GM21367 (cell line): ENCODE data around the gene HSPA14.
"Not testable (repeated sequence)": the region's sequence is repeated elsewhere in the genome, so short reads cannot be mapped to it uniquely, and the experiment has no call there.

Source experiments
- ATAC-seq: cut with Tn5 transposase; IDR thresholded peaks from one replicate; pipeline ENCODE4 v1.9.1; 2021; ENCODE audit not compliant: unreplicated experiment

The HSPA14 gene

DNA sequence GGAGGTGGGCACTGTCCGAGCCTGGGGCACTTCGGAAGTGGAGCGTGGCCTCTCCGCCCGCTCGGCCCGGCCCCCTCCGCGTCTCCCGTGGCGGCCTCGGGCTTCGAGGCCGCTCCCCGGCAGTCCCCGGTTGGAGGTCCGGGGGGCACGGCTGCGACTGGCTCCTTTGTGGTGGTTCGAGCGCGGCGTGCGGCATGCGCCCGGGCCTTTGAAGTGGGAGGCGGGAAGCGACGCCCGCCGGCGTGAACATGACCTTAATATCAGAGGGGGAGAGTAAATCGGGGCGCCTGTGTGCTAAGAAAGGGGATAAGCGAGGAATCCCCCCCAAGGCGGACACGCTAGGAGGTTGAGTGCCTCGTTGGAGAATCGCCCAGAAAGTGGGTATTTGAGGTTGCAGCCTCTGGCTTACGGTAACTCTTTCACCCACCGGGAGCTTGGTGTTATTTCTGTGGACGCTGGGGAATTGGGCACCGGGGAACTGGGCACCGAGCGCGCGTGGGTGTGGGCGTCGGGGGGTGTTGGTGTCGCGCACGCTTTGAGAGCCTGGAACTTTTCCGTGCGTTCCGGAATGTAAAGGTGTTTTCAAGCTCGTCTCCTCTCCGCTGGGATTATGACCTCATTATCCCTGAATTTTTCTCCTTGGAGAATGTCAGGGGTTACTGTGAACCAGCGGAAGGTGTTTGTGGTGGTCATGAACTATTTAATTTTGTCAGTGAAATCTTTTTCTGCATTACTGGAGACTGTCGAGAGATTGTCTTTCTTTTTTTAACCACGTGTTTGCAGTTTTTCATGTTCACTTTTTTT, 41.2 kb downstream of the HSPA14 start:
- ATAC-seq: peak; percentile 17

- no peak for ATAC-seq
Observed at GRCh38 chr10:14879928-14880193, 41.8 kb downstream of the HSPA14 start.

DNA sequence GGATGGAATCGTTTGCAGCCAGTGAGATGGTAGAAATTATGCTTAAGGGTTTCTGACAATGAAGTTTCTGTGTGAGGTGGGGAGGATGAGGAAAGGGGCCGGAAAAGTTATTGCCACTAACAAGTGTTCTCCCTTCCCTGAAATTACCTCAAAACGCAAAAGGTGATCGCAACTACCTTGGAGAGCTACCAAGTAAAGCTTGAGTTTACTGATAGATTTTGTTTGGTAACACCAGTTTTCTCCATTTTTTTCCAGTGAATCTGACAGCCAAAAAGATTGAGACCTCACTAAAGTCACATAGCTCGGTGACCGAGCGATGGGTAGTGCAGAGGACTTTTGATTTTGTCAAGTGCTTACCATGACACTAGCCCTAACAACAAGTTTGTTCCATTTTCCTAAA, 42.1 kb downstream of the HSPA14 start:
- no peak for ATAC-seq

- ATAC-seq: no peak
Observed at GRCh38 chr10:14884082-14884481, 46.0 kb downstream of the HSPA14 start.

DNA sequence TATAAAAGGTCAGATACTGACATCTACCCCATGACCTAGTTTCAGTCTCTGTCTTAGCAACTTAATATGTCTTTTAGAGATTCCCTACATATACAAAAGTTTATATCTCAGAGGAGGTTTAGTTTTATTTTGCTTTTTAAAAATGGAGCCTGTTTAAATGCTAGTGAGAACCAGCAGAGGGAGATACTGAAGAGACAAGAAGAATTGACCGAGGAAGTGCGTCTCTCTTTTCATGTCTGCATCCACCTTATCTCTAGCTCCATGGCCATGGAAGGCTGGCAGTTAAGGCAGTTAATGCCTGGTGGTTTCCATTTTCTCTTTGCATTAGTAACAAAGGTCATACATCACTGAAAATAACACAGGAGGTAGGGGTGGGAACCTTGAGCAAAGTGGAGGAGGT, 51.2 kb downstream of the HSPA14 start:
- no peak for ATAC-seq

GRCh38 chr10:14891151-14891550, 53.0 kb downstream of the HSPA14 start:
- no peak for ATAC-seq

GRCh38 chr10:14904316-14904732, 66.2 kb downstream of the HSPA14 start:
- ATAC-seq: no peak

DNA sequence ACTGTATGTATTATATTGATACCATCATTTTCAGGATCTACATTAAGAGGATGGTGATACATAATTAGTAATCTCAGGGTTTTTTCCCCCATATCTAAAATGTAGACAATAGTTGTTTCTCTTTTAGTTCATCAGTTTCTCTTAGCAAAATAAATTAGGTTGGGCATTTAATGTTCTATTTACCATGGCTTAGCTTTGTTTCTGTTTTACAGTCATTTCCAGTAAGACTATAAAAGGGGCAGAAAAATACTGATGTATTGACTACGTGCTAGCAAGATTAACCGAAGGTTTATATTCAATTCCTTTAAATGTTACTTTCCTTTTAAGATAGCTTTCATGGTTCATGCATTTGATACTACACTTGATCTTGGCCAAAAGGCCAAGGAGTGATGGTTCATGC, 66.8 kb downstream of the HSPA14 start:
- no peak for ATAC-seq

GRCh38 chr10:14905890-14906289, 67.8 kb downstream of the HSPA14 start:
- no peak for ATAC-seq

DNA sequence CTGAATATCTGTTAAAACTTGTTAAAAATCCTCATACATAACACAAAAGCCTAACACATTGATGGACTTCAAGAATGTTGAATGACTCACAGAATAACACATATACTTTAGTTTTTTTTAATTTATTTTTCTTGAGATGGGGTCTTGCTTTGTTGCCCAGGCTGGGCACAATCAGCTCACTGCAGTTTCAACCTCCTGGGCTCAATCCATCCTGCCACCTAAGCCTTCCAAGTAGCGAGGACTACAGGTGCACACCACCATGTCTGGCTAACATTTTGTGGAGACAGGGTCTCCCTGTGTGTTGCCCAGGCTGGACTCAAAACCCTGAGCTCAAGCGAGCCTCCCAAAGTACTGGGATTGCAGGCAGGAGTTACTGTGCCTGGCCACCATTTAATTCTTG, 68.7 kb downstream of the HSPA14 start:
- no peak for ATAC-seq

- not testable (repeated sequence) for ATAC-seq
Observed at GRCh38 chr10:14907591-14907990, 69.5 kb downstream of the HSPA14 start.

- ATAC-seq: no peak
Observed at GRCh38 chr10:14909101-14909500, 71.0 kb downstream of the HSPA14 start.

DNA sequence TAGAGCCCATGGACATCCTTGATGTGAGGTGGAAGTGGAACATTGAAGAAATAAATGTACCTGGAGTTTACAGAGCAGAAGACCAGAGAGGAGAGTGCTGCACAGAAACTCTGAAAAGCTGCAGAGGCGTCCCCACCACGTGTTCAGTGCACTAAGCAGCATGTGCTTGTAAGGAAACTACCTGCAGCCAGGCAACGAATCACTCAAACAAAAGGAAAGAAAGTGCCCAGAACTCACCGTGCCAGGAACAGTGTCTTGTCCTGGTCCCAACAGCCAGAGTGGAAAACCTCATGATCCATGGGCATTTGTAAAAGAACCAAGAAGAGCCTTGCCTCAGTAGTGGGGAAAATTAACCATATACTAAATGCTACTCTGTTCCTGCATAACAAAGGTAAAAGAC, 72.8 kb downstream of the HSPA14 start:
- no peak for ATAC-seq

GRCh38 chr10:14911801-14912200, 73.7 kb downstream of the HSPA14 start:
- ATAC-seq: no peak

DNA sequence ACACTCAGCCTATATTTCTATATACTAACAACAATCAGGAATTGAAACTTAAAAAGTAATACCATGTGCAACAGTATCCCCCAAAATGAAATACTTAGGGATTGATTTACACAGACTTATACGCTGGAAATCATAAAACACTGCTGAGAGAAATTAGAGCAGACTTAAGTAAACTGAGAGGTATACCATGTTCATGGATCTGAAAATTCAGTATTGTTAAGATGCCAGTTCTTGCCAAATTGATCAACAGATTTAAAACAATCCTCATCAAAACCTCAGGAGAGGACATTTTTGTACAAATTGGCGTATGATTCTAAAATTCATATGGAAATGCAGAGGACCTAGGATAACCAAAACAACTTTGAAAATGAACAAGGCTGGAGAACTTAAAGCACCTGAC, 78.5 kb downstream of the HSPA14 start:
- ATAC-seq: no peak

GRCh38 chr10:14917827-14918226, 79.7 kb downstream of the HSPA14 start:
- ATAC-seq: no peak

- no peak for ATAC-seq
Observed at GRCh38 chr10:14918964-14919363, 80.9 kb downstream of the HSPA14 start.
